Measurements from ENCODE around the gene TIMM29. TPM values are rescaled to one million over a fixed set of nuclear protein-coding genes. Genes with fewer than 3 reads are reported as not detected.

Gene TIMM29
- total and polyA plus RNA-seq, 2 of the 13 experiments (the other 11 are each of a cell fraction or from before 2014, with no cell fraction given), result 7.1 to 33.8 TPM

DNA sequence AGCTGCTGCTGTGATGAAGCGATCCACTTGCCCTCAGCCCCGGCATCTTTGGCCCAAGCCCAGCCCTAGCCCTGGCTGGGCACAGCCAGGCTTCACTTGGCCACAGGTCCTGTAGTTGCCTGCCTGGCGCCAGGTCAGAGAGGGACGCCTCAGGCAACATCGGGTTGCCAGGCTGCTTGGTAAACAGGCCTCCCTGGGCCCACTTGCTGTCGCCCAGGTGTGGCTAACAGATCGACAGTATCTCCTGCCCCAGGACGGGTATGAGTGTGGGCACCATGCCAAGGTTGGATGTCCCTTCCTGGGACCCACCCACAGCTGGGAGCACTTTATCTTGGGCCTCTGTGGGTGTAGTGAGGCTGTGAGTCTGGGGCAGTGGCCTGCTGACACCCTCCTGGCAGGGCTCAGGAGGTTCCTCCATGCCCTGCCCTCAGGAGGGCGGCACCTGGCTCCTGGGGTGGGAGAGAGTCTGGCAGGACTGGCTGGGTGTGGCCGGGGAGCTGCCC, 29.4 kb upstream of the TIMM29 start:
- Histone ChIP-seq H3K79me2 (ENCODE audit: insufficient read depth, low read length) (peaks cover 30% of the 10 kb centered on the region), H3K4me3 (replicated peaks in 1 of 3; ENCODE audit: insufficient read depth in 1 of 3, low read depth in 2 of 3, low read length in 3 of 3) (no peak overlapping the region), H3K4me1 (ENCODE audit: insufficient read depth, low read length) (peaks cover 15% of the 10 kb centered on the region), H3K27me3 (ENCODE audit: control insufficient read depth in 1 of 2, insufficient read depth in 2 of 2, low read length in 2 of 2) (no peaks in the 10 kb centered on the region), H2AFZ (ENCODE audit: low read length) (no peak overlapping the region), H3K27ac (ENCODE audit: extremely low read length, insufficient read depth, low read length) (no peak overlapping the region), H3K9ac (ENCODE audit: insufficient read depth, low read depth, low read length) (no peak overlapping the region), H3K36me3 (replicated peaks in 1 of 2; ENCODE audit: control insufficient read depth in 1 of 2, insufficient read depth in 2 of 2, low read length in 2 of 2) (peaks cover 0 to under 1% of the 10 kb centered on the region in 2 experiments; a peak in 3 of 5 replicates), H3K9me3 (ENCODE audit: low read length) (no peaks in the 10 kb centered on the region), H4K20me1 (ENCODE audit: insufficient read depth, low read length) (peaks cover 27% of the 10 kb centered on the region; the same call in 1 of the 2 replicates), H3K4me2 (ENCODE audit: low read depth, low read length) (no peak overlapping the region)
- 100% methylated on average over 4 of the region's 10 CpGs for WGBS (ENCODE audit: low lambda C conversion rate)
- no peak for TF ChIP-seq NAIF1 (CRISPR knock-in tag; IDR thresholded peaks at IDR 0.05; ENCODE audit: borderline replicate concordance)
- TF ChIP-seq NFE2 (CRISPR knock-in tag; IDR thresholded peaks at IDR 0.05), result no peak
- no peak for TF ChIP-seq ZNF777 (CRISPR knock-in tag; IDR thresholded peaks at IDR 0.05)
- TF ChIP-seq, protein P1, sequence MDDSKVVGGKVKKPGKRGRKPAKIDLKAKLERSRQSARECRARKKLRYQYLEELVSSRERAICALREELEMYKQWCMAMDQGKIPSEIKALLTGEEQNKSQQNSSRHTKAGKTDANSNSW (CRISPR knock-in tag; IDR thresholded peaks at IDR 0.05; ENCODE audit: borderline replicate concordance), result no peak
- no peak for TF ChIP-seq ZNF672 (CRISPR knock-in tag; IDR thresholded peaks at IDR 0.05)
- TF ChIP-seq HNRNPL (IDR thresholded peaks at IDR 0.05; ENCODE audit: low read depth, low read length), result 0 out of 2 replicates have a peak, but pooled peaks have one; percentile 18
- TF ChIP-seq HMGA1 (CRISPR knock-in tag; conservative IDR thresholded peaks at IDR 0.05), result no peak
- no peak for TF ChIP-seq SMYD3 (CRISPR knock-in tag; IDR thresholded peaks at IDR 0.05)
- TF ChIP-seq, protein P2, sequence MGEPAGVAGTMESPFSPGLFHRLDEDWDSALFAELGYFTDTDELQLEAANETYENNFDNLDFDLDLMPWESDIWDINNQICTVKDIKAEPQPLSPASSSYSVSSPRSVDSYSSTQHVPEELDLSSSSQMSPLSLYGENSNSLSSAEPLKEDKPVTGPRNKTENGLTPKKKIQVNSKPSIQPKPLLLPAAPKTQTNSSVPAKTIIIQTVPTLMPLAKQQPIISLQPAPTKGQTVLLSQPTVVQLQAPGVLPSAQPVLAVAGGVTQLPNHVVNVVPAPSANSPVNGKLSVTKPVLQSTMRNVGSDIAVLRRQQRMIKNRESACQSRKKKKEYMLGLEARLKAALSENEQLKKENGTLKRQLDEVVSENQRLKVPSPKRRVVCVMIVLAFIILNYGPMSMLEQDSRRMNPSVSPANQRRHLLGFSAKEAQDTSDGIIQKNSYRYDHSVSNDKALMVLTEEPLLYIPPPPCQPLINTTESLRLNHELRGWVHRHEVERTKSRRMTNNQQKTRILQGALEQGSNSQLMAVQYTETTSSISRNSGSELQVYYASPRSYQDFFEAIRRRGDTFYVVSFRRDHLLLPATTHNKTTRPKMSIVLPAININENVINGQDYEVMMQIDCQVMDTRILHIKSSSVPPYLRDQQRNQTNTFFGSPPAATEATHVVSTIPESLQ (CRISPR knock-in tag; conservative IDR thresholded peaks at IDR 0.05), result no peak
- ChIA-PET POLR2A (no interaction called here), CTCF (ENCODE audit: low intra/inter-chr PET ratio, low total read pairs) (no interaction called here)
- intact Hi-C loops (cut with micrococcal nuclease; ENCODE audit: unreplicated experiment), result no loop called here
- FAIRE-seq (no peak), ATAC-seq (no peak), DNase-seq (ENCODE audit: low spot score) (no peak)
- no TSS peak for BruUV-seq (replicated peaks)
- in situ Hi-C loops (cut with HindIII; ENCODE audit: extremely low pct_ligation_motif_present, low pct_unique_long_range_greater_than_20kb), result no loop called here

Measured in HepG2 (cell line).